K562 (cell line): ENCODE results near the gene PANK2. TPM values are rescaled to one million over a fixed set of nuclear protein-coding genes. Genes with fewer than 3 reads are reported as not detected.

Source experiments
- CBFA2T2 ChIP-seq: fragments of 450-650 bp; conservative IDR thresholded peaks from 2 replicates; pipeline ENCODE4 v1.6.1; 2017; ENCODE audit warnings: mild to moderate bottlenecking
- CHCHD3 ChIP-seq: fragments of 250-450 bp; sonication (Bioruptor Pico); IDR thresholded peaks from 2 replicates; pipeline ENCODE4 v2.1.2; 2022; ENCODE audit warnings: mild to moderate bottlenecking
- GABPB2 ChIP-seq: fragments of 250-450 bp; sonication (Bioruptor Pico); conservative IDR thresholded peaks from 2 replicates; pipeline ENCODE4 v1.5.1; 2021; ENCODE audit warnings: mild to moderate bottlenecking
- HDAC1 ChIP-seq, 2 experiments: fragments of 450-650 bp; IDR thresholded peaks; 2 replicates each; pipeline ENCODE4 v1.6.1; 2016 to 2017; ENCODE audit warnings: inconsistent platforms in 1 of 2, mild to moderate bottlenecking in 1 of 2, moderate library complexity in 1 of 2
- HEY1 ChIP-seq: fragments of 250-450 bp; sonication (Bioruptor Pico); IDR thresholded peaks from 2 replicates; pipeline ENCODE4 v1.5.0; 2020; ENCODE audit warnings: mild to moderate bottlenecking, moderate library complexity, borderline replicate concordance
- MEF2A ChIP-seq: IDR thresholded peaks from 2 replicates; pipeline ENCODE4 v1.6.1; 2011; ENCODE audit warnings: low read depth, mild to moderate bottlenecking, low read length, moderate library complexity; ENCODE audit not compliant: control insufficient read depth
- MXI1 ChIP-seq: IDR thresholded peaks from 2 replicates; pipeline ENCODE4 v1.6.1; 2011; ENCODE audit warnings: low read depth, mild to moderate bottlenecking, improper control_type of control experiment, low read length
- POU5F1 ChIP-seq: fragments of 150-350 bp; IDR thresholded peaks from 2 replicates; pipeline ENCODE4 v1.6.1; 2014; ENCODE audit warnings: borderline replicate concordance, low read length, low read depth, mild to moderate bottlenecking; ENCODE audit not compliant: partially characterized antibody
- RNF2 ChIP-seq: sonication (generic); IDR thresholded peaks from 2 replicates; pipeline ENCODE4 v1.6.1; 2016
- SMC3 ChIP-seq: conservative IDR thresholded peaks from 2 replicates; pipeline ENCODE4 v1.6.1; 2011; ENCODE audit warnings: low read depth, low read length, improper control_type of control experiment; ENCODE audit not compliant: insufficient read depth
- SP2 ChIP-seq: IDR thresholded peaks from 2 replicates; pipeline ENCODE4 v1.6.1; 2011; ENCODE audit warnings: mild to moderate bottlenecking, low read depth, low read length, moderate library complexity; ENCODE audit not compliant: poor library complexity, severe bottlenecking; ENCODE audit errors: extremely low read depth
- XRCC5 ChIP-seq: fragments of 200-400 bp; formaldehyde crosslinking; IDR thresholded peaks from 2 replicates; pipeline ENCODE4 v1.6.1; 2017; ENCODE audit warnings: low read depth, mild to moderate bottlenecking, low read length
- YBX1 ChIP-seq: fragments of 450-650 bp; IDR thresholded peaks from 2 replicates; pipeline ENCODE4 v1.7.1; 2016; ENCODE audit warnings: mild to moderate bottlenecking
- ZFP1 ChIP-seq: fragments of 450-650 bp; formaldehyde crosslinking; IDR thresholded peaks from 2 replicates; pipeline ENCODE4 v1.4.0; 2020; ENCODE audit warnings: mild to moderate bottlenecking, mixed read lengths
- ZNF445 ChIP-seq: fragments of 250-450 bp; sonication (Bioruptor Pico); IDR thresholded peaks from 2 replicates; pipeline ENCODE4 v1.4.0; 2020; ENCODE audit warnings: low read depth, mild to moderate bottlenecking, moderate library complexity
- ZNF707 ChIP-seq: fragments of 250-450 bp; sonication (Bioruptor Pico); conservative IDR thresholded peaks from 2 replicates; pipeline ENCODE4 v1.8.0; 2022; ENCODE audit warnings: inconsistent platforms, mild to moderate bottlenecking, moderate library complexity
- polyA plus RNA-seq, 8 experiments: library from polyadenylated mRNA; depleted of rRNA in 4 of 8; stranded (reverse) in 5 of 8; unstranded in 3 of 8; fragments of >200 nt; fragmentation: Nextera tagmentation in 2 of 8; fragmentation: Illumina TruSeq in 1 of 8; extraction: Ambion mirVana in 2 of 8; extraction: Trizol in 1 of 8; gene quantifications; 2 replicates each; pipeline versions ENCODE4 v1.2.1 to v1.2.3, GENCODE V29; 2011 to 2014; ENCODE audit warnings: inconsistent platforms in 1 of 8, missing spikeins in 1 of 8
- total RNA-seq, 7 experiments: library from RNA; depleted of rRNA in 6 of 7; stranded (reverse); fragments of >200 nt in 6 of 7; fragmentation: Illumina TruSeq in 2 of 7; extraction: Trizol in 2 of 7; gene quantifications; 2 replicates each; pipeline versions ENCODE4 v1.2.1 to v1.2.3, GENCODE V29; 2011 to 2021; ENCODE audit warnings: low replicate concordance in 1 of 7
- TF ChIP-seq, protein P1 (sequence below), 3 experiments: IDR thresholded peaks in 2 of 3; conservative IDR thresholded peaks in 1 of 3; 2 replicates each; pipeline ENCODE4 v1.5.1; 2011 to 2012; ENCODE audit warnings: low read length in 3 of 3, mild to moderate bottlenecking in 3 of 3, control low read depth in 2 of 3, improper control_type of control experiment in 1 of 3, inconsistent platforms in 1 of 3, low read depth in 1 of 3, mixed read lengths in 1 of 3, moderate library complexity in 1 of 3; ENCODE audit not compliant: insufficient read depth in 2 of 3
- TF ChIP-seq, protein P2 (sequence below): fragments of 450-650 bp; IDR thresholded peaks from 2 replicates; pipeline ENCODE4 v1.6.1; 2016; ENCODE audit warnings: missing biosample characterization, missing genetic modification characterization
- TF ChIP-seq, protein P3 (sequence below): fragments of 200-800 bp; sonication (Bioruptor generic); IDR thresholded peaks from 2 replicates; pipeline ENCODE4 v1.6.1; 2017; ENCODE audit warnings: missing genetic modification characterization, missing compliant biosample characterization
- TF ChIP-seq, protein P4 (sequence below): fragments of 250-450 bp; sonication (Bioruptor Pico); IDR thresholded peaks from 2 replicates; pipeline ENCODE4 v1.4.0; 2020; ENCODE audit warnings: mild to moderate bottlenecking, moderate library complexity, borderline replicate concordance

Gene PANK2
- total and polyA plus RNA-seq, 9 of the 15 experiments (the other 6 are each of a cell fraction or from before 2014, with no cell fraction given), result 14.9 to 43.5 (median 31.4) TPM

DNA sequence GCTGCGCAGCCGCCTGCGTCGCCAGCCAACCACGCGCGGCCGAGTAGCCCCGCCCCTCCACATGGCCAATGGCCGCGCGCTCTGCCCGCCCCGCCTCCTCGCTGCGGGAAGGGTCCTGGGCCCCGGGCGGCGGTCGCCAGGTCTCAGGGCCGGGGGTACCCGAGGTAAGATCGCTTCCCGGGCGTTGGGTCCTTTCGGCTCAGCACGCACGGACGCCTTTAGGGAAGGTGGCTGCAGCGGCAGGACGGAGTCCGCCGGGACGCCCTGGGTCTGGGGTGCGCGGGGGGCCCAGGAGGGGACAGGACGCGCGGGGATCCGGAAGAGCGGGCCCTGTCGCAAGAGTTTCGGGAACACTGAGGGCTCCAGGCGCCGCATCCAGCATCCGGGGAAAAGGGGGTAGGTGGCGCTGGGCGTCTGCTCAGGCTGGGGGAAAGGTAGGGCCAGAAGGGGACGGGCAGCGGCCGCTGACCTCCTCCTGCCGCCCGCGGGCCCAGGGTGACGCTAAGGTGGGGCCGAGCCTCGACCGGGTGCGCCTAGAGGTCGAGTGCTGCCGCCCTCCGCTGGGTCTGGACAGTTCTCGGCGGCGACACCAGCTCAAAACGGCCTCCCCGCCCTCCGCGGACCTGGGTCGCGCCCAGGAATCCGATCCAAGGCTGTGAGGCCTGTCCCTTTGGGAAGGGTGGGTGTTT, 42.3 kb upstream of the PANK2 start, which contains the start of gene MAVS (continued):
- TF ChIP-seq RNF2, result no peak
- TF ChIP-seq HEY1 (CRISPR knock-in tag), result no peak
- TF ChIP-seq, protein P1, sequence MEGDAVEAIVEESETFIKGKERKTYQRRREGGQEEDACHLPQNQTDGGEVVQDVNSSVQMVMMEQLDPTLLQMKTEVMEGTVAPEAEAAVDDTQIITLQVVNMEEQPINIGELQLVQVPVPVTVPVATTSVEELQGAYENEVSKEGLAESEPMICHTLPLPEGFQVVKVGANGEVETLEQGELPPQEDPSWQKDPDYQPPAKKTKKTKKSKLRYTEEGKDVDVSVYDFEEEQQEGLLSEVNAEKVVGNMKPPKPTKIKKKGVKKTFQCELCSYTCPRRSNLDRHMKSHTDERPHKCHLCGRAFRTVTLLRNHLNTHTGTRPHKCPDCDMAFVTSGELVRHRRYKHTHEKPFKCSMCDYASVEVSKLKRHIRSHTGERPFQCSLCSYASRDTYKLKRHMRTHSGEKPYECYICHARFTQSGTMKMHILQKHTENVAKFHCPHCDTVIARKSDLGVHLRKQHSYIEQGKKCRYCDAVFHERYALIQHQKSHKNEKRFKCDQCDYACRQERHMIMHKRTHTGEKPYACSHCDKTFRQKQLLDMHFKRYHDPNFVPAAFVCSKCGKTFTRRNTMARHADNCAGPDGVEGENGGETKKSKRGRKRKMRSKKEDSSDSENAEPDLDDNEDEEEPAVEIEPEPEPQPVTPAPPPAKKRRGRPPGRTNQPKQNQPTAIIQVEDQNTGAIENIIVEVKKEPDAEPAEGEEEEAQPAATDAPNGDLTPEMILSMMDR (IDR thresholded peaks at IDR 0.05 in 2 of 3, conservative IDR thresholded peaks at IDR 0.05 in 1 of 3; ENCODE audit: insufficient read depth in 2 of 3, low read depth in 1 of 3, low read length in 3 of 3), result peak in 2 of 3 experiments; percentile 32 to 38; a peak in 3 of 6 replicates
- no peak for TF ChIP-seq GABPB2 (CRISPR knock-in tag)
- TF ChIP-seq SMC3, result no peak
- TF ChIP-seq, protein P2, sequence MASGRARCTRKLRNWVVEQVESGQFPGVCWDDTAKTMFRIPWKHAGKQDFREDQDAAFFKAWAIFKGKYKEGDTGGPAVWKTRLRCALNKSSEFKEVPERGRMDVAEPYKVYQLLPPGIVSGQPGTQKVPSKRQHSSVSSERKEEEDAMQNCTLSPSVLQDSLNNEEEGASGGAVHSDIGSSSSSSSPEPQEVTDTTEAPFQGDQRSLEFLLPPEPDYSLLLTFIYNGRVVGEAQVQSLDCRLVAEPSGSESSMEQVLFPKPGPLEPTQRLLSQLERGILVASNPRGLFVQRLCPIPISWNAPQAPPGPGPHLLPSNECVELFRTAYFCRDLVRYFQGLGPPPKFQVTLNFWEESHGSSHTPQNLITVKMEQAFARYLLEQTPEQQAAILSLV (tag), result no peak
- TF ChIP-seq, protein P3, sequence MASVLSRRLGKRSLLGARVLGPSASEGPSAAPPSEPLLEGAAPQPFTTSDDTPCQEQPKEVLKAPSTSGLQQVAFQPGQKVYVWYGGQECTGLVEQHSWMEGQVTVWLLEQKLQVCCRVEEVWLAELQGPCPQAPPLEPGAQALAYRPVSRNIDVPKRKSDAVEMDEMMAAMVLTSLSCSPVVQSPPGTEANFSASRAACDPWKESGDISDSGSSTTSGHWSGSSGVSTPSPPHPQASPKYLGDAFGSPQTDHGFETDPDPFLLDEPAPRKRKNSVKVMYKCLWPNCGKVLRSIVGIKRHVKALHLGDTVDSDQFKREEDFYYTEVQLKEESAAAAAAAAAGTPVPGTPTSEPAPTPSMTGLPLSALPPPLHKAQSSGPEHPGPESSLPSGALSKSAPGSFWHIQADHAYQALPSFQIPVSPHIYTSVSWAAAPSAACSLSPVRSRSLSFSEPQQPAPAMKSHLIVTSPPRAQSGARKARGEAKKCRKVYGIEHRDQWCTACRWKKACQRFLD (CRISPR knock-in tag), result no peak
- TF ChIP-seq HDAC1 (IDR thresholded peaks at IDR 0.05), result peak in 1 of 2 experiments; percentile 57; a peak in 1 of 4 replicates
- no peak for TF ChIP-seq YBX1
- no peak for TF ChIP-seq SP2
- no peak for TF ChIP-seq MEF2A
- TF ChIP-seq ZNF707 (CRISPR knock-in tag), result no peak
- TF ChIP-seq POU5F1, result no peak
- TF ChIP-seq ZNF445 (CRISPR knock-in tag), result no peak
- TF ChIP-seq CHCHD3 (CRISPR knock-in tag), result no peak
- no peak for TF ChIP-seq CBFA2T2
- no peak for TF ChIP-seq MXI1
- TF ChIP-seq ZFP1, result no peak
- TF ChIP-seq XRCC5, result no peak
- TF ChIP-seq, protein P4, sequence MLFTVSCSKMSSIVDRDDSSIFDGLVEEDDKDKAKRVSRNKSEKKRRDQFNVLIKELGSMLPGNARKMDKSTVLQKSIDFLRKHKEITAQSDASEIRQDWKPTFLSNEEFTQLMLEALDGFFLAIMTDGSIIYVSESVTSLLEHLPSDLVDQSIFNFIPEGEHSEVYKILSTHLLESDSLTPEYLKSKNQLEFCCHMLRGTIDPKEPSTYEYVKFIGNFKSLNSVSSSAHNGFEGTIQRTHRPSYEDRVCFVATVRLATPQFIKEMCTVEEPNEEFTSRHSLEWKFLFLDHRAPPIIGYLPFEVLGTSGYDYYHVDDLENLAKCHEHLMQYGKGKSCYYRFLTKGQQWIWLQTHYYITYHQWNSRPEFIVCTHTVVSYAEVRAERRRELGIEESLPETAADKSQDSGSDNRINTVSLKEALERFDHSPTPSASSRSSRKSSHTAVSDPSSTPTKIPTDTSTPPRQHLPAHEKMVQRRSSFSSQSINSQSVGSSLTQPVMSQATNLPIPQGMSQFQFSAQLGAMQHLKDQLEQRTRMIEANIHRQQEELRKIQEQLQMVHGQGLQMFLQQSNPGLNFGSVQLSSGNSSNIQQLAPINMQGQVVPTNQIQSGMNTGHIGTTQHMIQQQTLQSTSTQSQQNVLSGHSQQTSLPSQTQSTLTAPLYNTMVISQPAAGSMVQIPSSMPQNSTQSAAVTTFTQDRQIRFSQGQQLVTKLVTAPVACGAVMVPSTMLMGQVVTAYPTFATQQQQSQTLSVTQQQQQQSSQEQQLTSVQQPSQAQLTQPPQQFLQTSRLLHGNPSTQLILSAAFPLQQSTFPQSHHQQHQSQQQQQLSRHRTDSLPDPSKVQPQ (CRISPR knock-in tag), result no peak
